IMR-90 (cell line): ENCODE measurements around the gene TCF7. TPM values are rescaled to one million over a fixed set of nuclear protein-coding genes. Genes with fewer than 3 reads are reported as not detected.

Source experiments
- ATAC-seq: fragments of 200-7000 bp; cut with Tn5 transposase; 2 replicates; pipeline ENCODE4 v1.9.1; 2020; ENCODE audit warnings: low read depth, mild to moderate bottlenecking, moderate library complexity
- BruUV-seq: library from RNA; stranded (reverse); fragments of 400-500 nt; replicated peaks from 2 replicates; lab custom pipeline; 2021; lab: Mats Ljungman, UMichigan
- CTCF ChIA-PET: fragments of 300-600 bp; formaldehyde crosslinking; extraction: SDS; loops from one replicate; lab custom pipeline; 2021; ENCODE audit warnings: antibody characterized with exemption; lab: Yijun Ruan, JAX
- POLR2A ChIA-PET: fragments of 300-600 bp; sonication (Branson Sonifier 250); formaldehyde crosslinking; loops from one replicate; lab custom pipeline; 2022; ENCODE audit warnings: antibody characterized with exemption; ENCODE audit not compliant: unreplicated experiment; lab: Charles Lee
- DNase-seq: peaks from one replicate; pipeline ENCODE4 v3.0.0; 2013
- H2AFZ ChIP-seq: replicated peaks from 2 replicates; pipeline ENCODE3; 2013; ENCODE audit warnings: low read length, mild to moderate bottlenecking; ENCODE audit not compliant: poor library complexity
- H2AK5ac ChIP-seq: 2 replicates; pipeline ENCODE4 v1.6.1; 2013; ENCODE audit warnings: low read depth, low read length, inconsistent platforms
- H2AK9ac ChIP-seq: replicated peaks from 2 replicates; pipeline ENCODE3; 2013; ENCODE audit warnings: mild to moderate bottlenecking, low read depth, low read length, moderate library complexity; ENCODE audit not compliant: poor library complexity
- H2BK120ac ChIP-seq: 2 replicates; pipeline ENCODE4 v1.6.1; 2013; ENCODE audit warnings: low read depth, low read length, inconsistent platforms
- H2BK15ac ChIP-seq: 3 replicates; pipeline ENCODE4 v1.6.1; 2013; ENCODE audit warnings: low read depth, low read length, inconsistent platforms
- H2BK20ac ChIP-seq: 2 replicates; pipeline ENCODE4 v1.6.1; 2013; ENCODE audit warnings: low read depth, mild to moderate bottlenecking, inconsistent platforms, low read length, moderate library complexity
- H2BK5ac ChIP-seq: 2 replicates; pipeline ENCODE4 v1.6.1; 2013; ENCODE audit warnings: mild to moderate bottlenecking, low read depth, low read length, inconsistent platforms; ENCODE audit not compliant: poor library complexity, severe bottlenecking
- H3K14ac ChIP-seq: replicated peaks from 2 replicates; pipeline ENCODE4 v1.6.1; 2013; ENCODE audit warnings: low read depth, low read length, inconsistent platforms
- H3K18ac ChIP-seq: 2 replicates; pipeline ENCODE4 v1.6.1; 2013; ENCODE audit warnings: low read depth, low read length, control low read depth
- H3K23ac ChIP-seq: 2 replicates; pipeline ENCODE4 v1.6.1; 2013; ENCODE audit warnings: low read depth, low read length, inconsistent platforms
- H3K27ac ChIP-seq: 2 replicates; pipeline ENCODE4 v1.5.1; 2013; ENCODE audit warnings: mild to moderate bottlenecking, control low read depth, low read length; ENCODE audit not compliant: insufficient read depth
- H3K27me3 ChIP-seq: 2 replicates; pipeline ENCODE4 v1.6.1; 2013; ENCODE audit warnings: low read length; ENCODE audit not compliant: control insufficient read depth, insufficient read depth
- H3K36me3 ChIP-seq: 2 replicates; pipeline ENCODE4 v1.6.1; 2013; ENCODE audit warnings: low read length, mixed read lengths; ENCODE audit not compliant: control insufficient read depth, insufficient read depth
- H3K4ac ChIP-seq: 2 replicates; pipeline ENCODE4 v1.6.1; 2013; ENCODE audit warnings: low read depth, low read length, inconsistent platforms
- H3K4me1 ChIP-seq: 2 replicates; pipeline ENCODE4 v1.6.1; 2013; ENCODE audit warnings: low read length, mixed read lengths; ENCODE audit not compliant: control insufficient read depth, insufficient read depth
- H3K4me2 ChIP-seq: 2 replicates; pipeline ENCODE4 v1.6.1; 2013; ENCODE audit warnings: low read depth, mild to moderate bottlenecking, control low read depth, low read length, moderate library complexity
- H3K4me3 ChIP-seq: 2 replicates; pipeline ENCODE4 v1.5.1; 2013; ENCODE audit warnings: low read depth, mild to moderate bottlenecking, control low read depth, low read length, moderate library complexity; ENCODE audit not compliant: insufficient read depth
- H3K56ac ChIP-seq: 2 replicates; pipeline ENCODE4 v1.6.1; 2013; ENCODE audit warnings: low read length, inconsistent platforms; ENCODE audit not compliant: insufficient read depth; ENCODE audit errors: extremely low read depth
- H3K79me1 ChIP-seq, 2 experiments: 2 replicates each; pipeline ENCODE4 v1.6.1; 2013; ENCODE audit warnings: low read length in 2 of 2, inconsistent platforms in 1 of 2, low read depth in 1 of 2
- H3K9ac ChIP-seq: 2 replicates; pipeline ENCODE4 v1.6.1; 2013; ENCODE audit warnings: low read depth, low read length, control low read depth
- H3K9me1 ChIP-seq: 2 replicates; pipeline ENCODE4 v1.6.1; 2013; ENCODE audit warnings: low read length, inconsistent platforms; ENCODE audit not compliant: insufficient read depth
- H3K9me3 ChIP-seq: 2 replicates; pipeline ENCODE4 v1.6.1; 2013; ENCODE audit warnings: low read length; ENCODE audit not compliant: control insufficient read depth, insufficient read depth
- H4K20me1 ChIP-seq: 2 replicates; pipeline ENCODE4 v1.6.1; 2013; ENCODE audit warnings: low read length, inconsistent platforms; ENCODE audit not compliant: insufficient read depth
- H4K5ac ChIP-seq: 2 replicates; pipeline ENCODE4 v1.6.1; 2013; ENCODE audit warnings: mild to moderate bottlenecking, low read depth, low read length, control low read depth
- H4K8ac ChIP-seq, 2 experiments: 2 replicates each; pipeline ENCODE4 v1.6.1; 2013; ENCODE audit warnings: low read depth in 2 of 2, low read length in 2 of 2, control low read depth in 1 of 2, inconsistent platforms in 1 of 2
- H4K91ac ChIP-seq: 2 replicates; pipeline ENCODE4 v1.6.1; 2013; ENCODE audit warnings: low read depth, low read length, inconsistent platforms; ENCODE audit not compliant: insufficient read depth
- BHLHE40 ChIP-seq: fragments of 150-350 bp; IDR thresholded peaks from 2 replicates; pipeline ENCODE4 v1.6.1; 2016; ENCODE audit warnings: mild to moderate bottlenecking, low read depth, low read length
- CHD1 ChIP-seq: IDR thresholded peaks from 2 replicates; pipeline ENCODE4 v1.6.1; 2012; ENCODE audit warnings: low read depth, low read length, improper control_type of control experiment
- MAFK ChIP-seq: IDR thresholded peaks from 2 replicates; pipeline ENCODE4 v1.6.1; 2012; ENCODE audit warnings: low read depth, low read length, improper control_type of control experiment
- MXI1 ChIP-seq: IDR thresholded peaks from 2 replicates; pipeline ENCODE4 v1.6.1; 2012; ENCODE audit warnings: low read depth, mild to moderate bottlenecking, low read length, moderate library complexity, borderline replicate concordance
- NFE2L2 ChIP-seq: fragments of 150-350 bp; IDR thresholded peaks from 2 replicates; pipeline ENCODE4 v1.6.1; 2016; ENCODE audit warnings: low read depth, mild to moderate bottlenecking, low read length
- POLR2A ChIP-seq: IDR thresholded peaks from 2 replicates; pipeline ENCODE4 v1.6.1; 2012; ENCODE audit warnings: mild to moderate bottlenecking, low read depth, low read length
- RCOR1 ChIP-seq: IDR thresholded peaks from 2 replicates; pipeline ENCODE4 v1.6.1; 2012; ENCODE audit warnings: mild to moderate bottlenecking, low read length, improper control_type of control experiment; ENCODE audit not compliant: insufficient replicate concordance
- RFX5 ChIP-seq: IDR thresholded peaks from 2 replicates; pipeline ENCODE4 v1.8.0; 2012; ENCODE audit warnings: low read depth, mild to moderate bottlenecking, low read length, moderate library complexity
- SMC3 ChIP-seq: fragments of 150-350 bp; IDR thresholded peaks from 2 replicates; pipeline ENCODE4 v1.6.1; 2016; ENCODE audit warnings: low read depth, mild to moderate bottlenecking, antibody characterized with exemption, low read length, moderate library complexity
- WGBS, 2 experiments: methylation state at CpG; one replicate each; pipeline versions ENCODE4 v1.1.5 to v1.1.7; 2013; ENCODE audit warnings: missing lambda C conversion rate in 2 of 2; ENCODE audit not compliant: insufficient read length in 1 of 2; ENCODE audit errors: extremely low coverage in 2 of 2; 5-methylcytosine and 5-hydroxymethylcytosine counted together
- dilution Hi-C: fragments of 300-500 bp; cut with HindIII; formaldehyde crosslinking; loops from one replicate; pipeline ENCODE4 v1.14.3; 2018; ENCODE audit warnings: low sequenced_read_pairs; ENCODE audit not compliant: unreplicated experiment
- in situ Hi-C: fragments of 300-500 bp; cut with MboI; formaldehyde crosslinking; loops from 3 replicates; pipeline ENCODE4 v1.14.3; 2019; ENCODE audit warnings: low sequenced_read_pairs, inconsistent platforms, mixed read lengths
- intact Hi-C: fragments of 100-400 bp; cut with micrococcal nuclease; formaldehyde crosslinking; loops from 2 replicates; pipeline ENCODE4 v1.10.0; 2022
- polyA plus RNA-seq, 3 experiments: library from polyadenylated mRNA; depleted of rRNA; stranded (reverse); fragments of >200 nt; gene quantifications; 2 replicates each; pipeline ENCODE4 v1.2.3, GENCODE V29; 2012; ENCODE audit warnings: low replicate concordance in 1 of 3
- total RNA-seq: library from RNA; depleted of rRNA; stranded (reverse); fragments of >200 nt; gene quantifications from 2 replicates; pipeline ENCODE4 v1.2.3, GENCODE V29; 2012
- TF ChIP-seq, protein P1 (sequence below): fragments of 150-350 bp; IDR thresholded peaks from 2 replicates; pipeline ENCODE4 v1.6.1; 2016; ENCODE audit warnings: low read depth, mild to moderate bottlenecking, low read length, moderate library complexity, borderline replicate concordance

TCF7 gene
- total and polyA plus RNA-seq, 2 of the 4 experiments (the other 2 are of a cell fraction) = 1.3 to 3.4 TPM

DNA sequence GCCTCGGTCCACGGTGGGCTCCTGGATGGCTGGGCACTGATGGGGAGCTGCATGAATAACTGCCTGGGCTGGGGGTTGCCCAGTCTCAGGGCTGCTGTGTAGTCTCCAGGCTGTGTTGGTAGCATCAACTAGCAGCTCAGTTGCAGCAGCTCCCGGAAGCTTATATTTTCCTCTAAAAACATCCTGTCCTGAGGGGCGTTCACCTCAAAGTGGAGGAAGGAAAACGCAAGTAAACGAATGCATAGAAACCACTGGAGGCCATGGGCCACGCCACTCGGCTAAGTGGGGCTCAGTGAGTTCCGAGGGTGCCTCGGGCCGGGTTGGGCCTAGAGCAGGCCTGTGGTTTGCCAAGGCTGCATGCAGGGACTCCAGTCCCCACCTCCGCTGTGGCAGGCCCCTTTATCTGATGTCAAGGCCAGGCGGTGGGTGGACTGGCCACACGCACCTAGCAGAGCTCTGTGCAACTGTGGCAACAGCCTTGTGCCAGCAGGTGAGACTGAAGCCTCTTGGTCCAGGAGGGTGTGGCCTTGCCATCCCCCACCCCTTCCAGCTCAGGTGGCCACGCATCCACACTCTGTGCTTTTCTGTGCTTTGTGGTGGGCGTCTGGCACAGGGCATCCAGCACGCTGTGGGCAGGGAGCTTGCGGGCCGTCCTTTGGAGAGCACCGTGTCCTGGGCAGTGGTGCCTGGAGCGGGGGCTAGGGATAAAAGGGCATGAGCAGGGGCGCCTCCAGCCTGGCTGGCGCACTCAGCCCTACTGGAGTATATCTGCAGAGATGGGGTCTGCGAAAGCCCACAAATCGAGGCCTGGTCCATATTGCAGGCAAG lies 15.1 kb downstream of the TCF7 start (continued):
- TF ChIP-seq MXI1 = no peak

DNA sequence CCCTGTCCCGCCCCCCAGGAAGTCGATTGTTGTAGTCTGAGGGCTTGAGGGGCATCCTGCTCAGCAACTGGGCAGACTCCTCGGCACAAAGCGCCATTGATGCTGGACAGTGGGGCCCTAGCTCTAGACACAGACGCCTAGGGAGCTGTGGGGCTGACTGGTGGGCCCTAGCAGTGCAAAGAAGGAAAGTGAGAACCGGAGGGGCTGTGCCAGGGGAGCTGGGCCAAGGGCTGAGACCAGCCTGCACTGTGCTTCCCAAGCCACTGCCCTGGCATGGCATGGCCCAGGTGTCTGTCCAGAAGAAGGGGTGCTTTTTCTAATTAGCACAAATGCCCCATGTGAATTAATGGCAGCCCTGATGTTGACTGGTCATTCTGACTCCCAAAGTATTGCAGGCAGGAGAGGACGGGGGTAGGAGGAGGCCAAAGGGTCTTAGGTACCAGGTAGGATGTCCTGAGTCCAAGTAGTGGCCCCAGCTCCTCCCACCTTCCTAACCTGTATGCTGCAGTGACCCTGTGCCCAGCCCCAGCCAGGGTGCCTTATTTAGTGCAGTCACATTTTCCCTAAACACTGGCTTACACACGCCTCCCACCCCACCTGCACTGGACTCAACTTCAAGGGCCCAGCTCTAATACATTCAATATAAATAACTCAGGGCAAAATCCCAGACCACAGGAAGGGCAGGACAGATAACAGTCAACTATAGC lies 15.9 kb downstream of the TCF7 start:
- Histone ChIP-seq H4K5ac (no peak overlapping the region), H3K27me3 (no peaks in the 10 kb centered on the region), H3K9me1 (peaks cover 16% of the 10 kb centered on the region), H3K9me3 (no peaks in the 10 kb centered on the region), H2AK9ac (no peak overlapping the region), H3K36me3 (peaks cover 39% of the 10 kb centered on the region), H3K14ac (no peak overlapping the region), H2AK5ac (no peak overlapping the region), H3K27ac (no peak overlapping the region), H2BK120ac (no peak overlapping the region), H2BK5ac (no peak overlapping the region), H3K56ac (no peak overlapping the region), H3K23ac (no peak overlapping the region), H4K20me1 (peaks cover 30% of the 10 kb centered on the region), H3K79me1 (peaks cover 13 to 73% of the 10 kb centered on the region in 2 experiments), H3K9ac (no peak overlapping the region), H4K8ac (no peak overlapping the region), H4K91ac (no peak overlapping the region), H3K18ac (no peak overlapping the region), H3K4me1 (peaks cover 7% of the 10 kb centered on the region), H3K4me2 (no peak overlapping the region), H2BK20ac (no peak overlapping the region), H3K4me3 (no peak overlapping the region), H3K4ac (no peak overlapping the region), H2AFZ (no peak overlapping the region), H2BK15ac (no peak overlapping the region)
- POLR2A ChIA-PET = no interaction called here
- no peak for ATAC-seq
- no peak for TF ChIP-seq BHLHE40
- no peak for TF ChIP-seq RFX5
- TF ChIP-seq, protein P1, sequence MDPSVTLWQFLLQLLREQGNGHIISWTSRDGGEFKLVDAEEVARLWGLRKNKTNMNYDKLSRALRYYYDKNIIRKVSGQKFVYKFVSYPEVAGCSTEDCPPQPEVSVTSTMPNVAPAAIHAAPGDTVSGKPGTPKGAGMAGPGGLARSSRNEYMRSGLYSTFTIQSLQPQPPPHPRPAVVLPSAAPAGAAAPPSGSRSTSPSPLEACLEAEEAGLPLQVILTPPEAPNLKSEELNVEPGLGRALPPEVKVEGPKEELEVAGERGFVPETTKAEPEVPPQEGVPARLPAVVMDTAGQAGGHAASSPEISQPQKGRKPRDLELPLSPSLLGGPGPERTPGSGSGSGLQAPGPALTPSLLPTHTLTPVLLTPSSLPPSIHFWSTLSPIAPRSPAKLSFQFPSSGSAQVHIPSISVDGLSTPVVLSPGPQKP = no peak
- TF ChIP-seq NFE2L2 = no peak
- TF ChIP-seq POLR2A = no peak
- TF ChIP-seq MAFK = no peak
- TF ChIP-seq MXI1 = no peak
- no peak for TF ChIP-seq CHD1
- no peak for TF ChIP-seq RCOR1
- TF ChIP-seq SMC3 = no peak
- intact Hi-C loops = no loop called here
- in situ Hi-C loops = no loop called here
- CTCF ChIA-PET = no interaction called here
- WGBS, 2 experiments = 93% methylated on average over 2 of the region's 8 CpGs; no CpG with 5 or more reads in 1 of the 2 experiments
- no TSS peak for BruUV-seq
- no peak for DNase-seq
- dilution Hi-C loops = no loop called here
